Liver (tissue), 9 donors: ENCODE measurements around the gene VWDE. TPM values are rescaled to one million over a fixed set of nuclear protein-coding genes. Genes with fewer than 3 reads are reported as not detected.

Experiments used
- DNase-seq: peaks from one replicate; pipeline ENCODE4 v3.0.0-alpha.2; 2017; ENCODE audit warnings: low spot score
- H3K27ac ChIP-seq, 2 donors: one replicate each; pipeline ENCODE4 v1.7.0; 2013; ENCODE audit warnings: inconsistent platforms in 2 of 2, low read length in 2 of 2, control low read depth in 1 of 2, low read depth in 1 of 2, mild to moderate bottlenecking in 1 of 2
- H3K27me3 ChIP-seq, 4 donors: one replicate each; pipeline versions ENCODE4 v1.6.1 to v1.7.0; 2013; ENCODE audit warnings: low read length in 3 of 4, inconsistent platforms in 1 of 4, mild to moderate bottlenecking in 1 of 4, moderate library complexity in 1 of 4; ENCODE audit not compliant: control insufficient read depth in 4 of 4, insufficient read depth in 4 of 4
- H3K36me3 ChIP-seq, 4 donors: one replicate each; pipeline versions ENCODE4 v1.6.1 to v1.7.0; 2013; ENCODE audit warnings: low read length in 3 of 4, mild to moderate bottlenecking in 3 of 4, low read depth in 1 of 4, moderate library complexity in 1 of 4; ENCODE audit not compliant: control insufficient read depth in 4 of 4, insufficient read depth in 3 of 4
- H3K4me1 ChIP-seq, 4 donors: one replicate each; pipeline versions ENCODE4 v1.6.1 to v1.7.0; 2013; ENCODE audit warnings: low read length in 3 of 4, mild to moderate bottlenecking in 3 of 4, moderate library complexity in 1 of 4; ENCODE audit not compliant: control insufficient read depth in 4 of 4, insufficient read depth in 4 of 4
- H3K4me3 ChIP-seq, 3 donors: one replicate each; pipeline versions ENCODE4 v1.6.1 to v1.7.0; 2013; ENCODE audit warnings: low read length in 3 of 3, control low read depth in 1 of 3, low read depth in 1 of 3, mild to moderate bottlenecking in 1 of 3
- H3K9ac ChIP-seq, 2 donors: one replicate each; pipeline ENCODE4 v1.7.0; 2013; ENCODE audit warnings: low read length in 2 of 2, mild to moderate bottlenecking in 2 of 2, moderate library complexity in 2 of 2, control low read depth in 1 of 2, low read depth in 1 of 2
- H3K9me3 ChIP-seq, 4 donors: one replicate each; pipeline versions ENCODE4 v1.6.1 to v1.7.0; 2013; ENCODE audit warnings: low read length in 3 of 4; ENCODE audit not compliant: control insufficient read depth in 4 of 4
- EGR1 ChIP-seq, 2 donors: IDR thresholded peaks; 2 replicates each; pipeline ENCODE4 v1.6.1; 2016 to 2018; ENCODE audit warnings: antibody characterized with exemption in 2 of 2, low read depth in 2 of 2
- FOXA1 ChIP-seq: IDR thresholded peaks from 2 replicates; pipeline ENCODE4 v1.6.1; 2016; ENCODE audit warnings: antibody characterized with exemption
- FOXA2 ChIP-seq: IDR thresholded peaks from 2 replicates; pipeline ENCODE4 v1.6.1; 2016; ENCODE audit warnings: antibody characterized with exemption
- HNF4A ChIP-seq, 2 donors: conservative IDR thresholded peaks; 2 replicates each; pipeline ENCODE4 v1.6.1; 2016; ENCODE audit warnings: antibody characterized with exemption in 2 of 2, mild to moderate bottlenecking in 2 of 2
- HNF4G ChIP-seq: IDR thresholded peaks from 2 replicates; pipeline ENCODE4 v1.6.1; 2016; ENCODE audit warnings: antibody characterized with exemption
- JUND ChIP-seq, 2 donors: IDR thresholded peaks; 2 replicates each; pipeline ENCODE4 v1.6.1; 2016; ENCODE audit warnings: antibody characterized with exemption in 2 of 2
- NR2F2 ChIP-seq: IDR thresholded peaks from 2 replicates; pipeline ENCODE4 v1.6.1; 2016; ENCODE audit warnings: antibody characterized with exemption
- RAD21 ChIP-seq, 2 donors: IDR thresholded peaks; 2 replicates each; pipeline ENCODE4 v1.6.1; 2016; ENCODE audit warnings: antibody characterized with exemption in 2 of 2, mild to moderate bottlenecking in 2 of 2
- RXRA ChIP-seq, 2 donors: IDR thresholded peaks; 2 replicates each; pipeline ENCODE4 v1.6.1; 2017 to 2018; ENCODE audit warnings: antibody characterized with exemption in 2 of 2, mild to moderate bottlenecking in 1 of 2
- SP1 ChIP-seq: IDR thresholded peaks from 2 replicates; pipeline ENCODE4 v1.6.1; 2018; ENCODE audit warnings: antibody characterized with exemption, mild to moderate bottlenecking
- TAF1 ChIP-seq: conservative IDR thresholded peaks from 2 replicates; pipeline ENCODE4 v1.6.1; 2016; ENCODE audit warnings: antibody characterized with exemption, mild to moderate bottlenecking
- YY1 ChIP-seq: IDR thresholded peaks from 2 replicates; pipeline ENCODE4 v1.6.1; 2016; ENCODE audit warnings: antibody characterized with exemption, mild to moderate bottlenecking
- WGBS: extraction: QIAGEN DNeasy Blood & Tissue Kit; methylation state at CpG from one replicate; pipeline ENCODE4 v1.1.7; 2013; 5-methylcytosine and 5-hydroxymethylcytosine counted together
- polyA plus RNA-seq, 2 donors: library from polyadenylated mRNA; stranded (reverse) in 1 of 2; unstranded in 1 of 2; fragments of 200-250 nt in 1 of 2; fragments of >200 nt in 1 of 2; fragmentation: Nextera tagmentation in 1 of 2; extraction: Ambion mirVana in 1 of 2; gene quantifications; one replicate each; pipeline versions ENCODE4 v1.2.1 to v1.2.3, GENCODE V29; 2013 to 2015
- total RNA-seq, 2 donors: library from RNA; depleted of rRNA; stranded (reverse); fragments of >200 nt; gene quantifications; one replicate each; pipeline ENCODE4 v1.2.3, GENCODE V29; 2014
- TF ChIP-seq, protein P1 (sequence below): IDR thresholded peaks from 2 replicates; pipeline ENCODE4 v1.6.1; 2016; ENCODE audit warnings: antibody characterized with exemption
- TF ChIP-seq, protein P2 (sequence below): fragments of 150-350 bp; IDR thresholded peaks from 2 replicates; pipeline ENCODE4 v1.5.1; 2017; ENCODE audit warnings: improper control_type of control experiment, low read depth, low read length; ENCODE audit not compliant: missing input control
- TF ChIP-seq, protein P3 (sequence below): IDR thresholded peaks from 2 replicates; pipeline ENCODE4 v1.6.1; 2016; ENCODE audit warnings: antibody characterized with exemption, mild to moderate bottlenecking
- TF ChIP-seq, protein P4 (sequence below): IDR thresholded peaks from 2 replicates; pipeline ENCODE4 v1.6.1; 2016; ENCODE audit warnings: antibody characterized with exemption
- donor health status: healthy.
- donor health status: healthy.
- donor health status: healthy.
- donor health status: healthy.
- donor health status: healthy.

The VWDE gene
- total and polyA plus RNA-seq, 4 donors: 0.05 to 0.59 (median 0.12) TPM

DNA sequence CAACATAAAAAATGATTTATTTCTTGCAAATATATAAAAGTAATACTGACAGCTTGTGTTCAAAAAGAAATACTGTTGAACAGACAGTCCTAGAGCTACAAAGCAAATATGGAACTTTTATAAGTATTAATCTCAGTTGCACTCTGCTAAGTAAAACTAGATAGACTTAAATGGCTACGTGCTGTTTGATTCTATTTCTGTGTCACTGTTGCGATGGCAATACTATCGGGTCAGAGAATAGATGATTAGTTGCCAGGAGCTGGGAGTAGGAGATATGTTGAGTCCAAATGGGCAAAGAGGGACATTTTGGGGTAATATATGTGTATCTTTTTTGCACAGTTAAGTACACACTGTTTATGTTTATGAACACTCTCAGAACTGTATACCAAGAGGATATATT, 41.1 kb upstream of the VWDE start:
- no peak overlapping the region for H3K27ac ChIP-seq
- H3K36me3 ChIP-seq: no peaks in the 10 kb centered on the region
- H3K9ac ChIP-seq: no peak overlapping the region
- no peaks in the 10 kb centered on the region for H3K9me3 ChIP-seq
- no peak for TF ChIP-seq YY1
- no peak for TF ChIP-seq JUND (IDR thresholded peaks at IDR 0.05)
- TF ChIP-seq, protein P1, sequence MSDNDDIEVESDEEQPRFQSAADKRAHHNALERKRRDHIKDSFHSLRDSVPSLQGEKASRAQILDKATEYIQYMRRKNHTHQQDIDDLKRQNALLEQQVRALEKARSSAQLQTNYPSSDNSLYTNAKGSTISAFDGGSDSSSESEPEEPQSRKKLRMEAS: no peak
- TF ChIP-seq, protein P2, sequence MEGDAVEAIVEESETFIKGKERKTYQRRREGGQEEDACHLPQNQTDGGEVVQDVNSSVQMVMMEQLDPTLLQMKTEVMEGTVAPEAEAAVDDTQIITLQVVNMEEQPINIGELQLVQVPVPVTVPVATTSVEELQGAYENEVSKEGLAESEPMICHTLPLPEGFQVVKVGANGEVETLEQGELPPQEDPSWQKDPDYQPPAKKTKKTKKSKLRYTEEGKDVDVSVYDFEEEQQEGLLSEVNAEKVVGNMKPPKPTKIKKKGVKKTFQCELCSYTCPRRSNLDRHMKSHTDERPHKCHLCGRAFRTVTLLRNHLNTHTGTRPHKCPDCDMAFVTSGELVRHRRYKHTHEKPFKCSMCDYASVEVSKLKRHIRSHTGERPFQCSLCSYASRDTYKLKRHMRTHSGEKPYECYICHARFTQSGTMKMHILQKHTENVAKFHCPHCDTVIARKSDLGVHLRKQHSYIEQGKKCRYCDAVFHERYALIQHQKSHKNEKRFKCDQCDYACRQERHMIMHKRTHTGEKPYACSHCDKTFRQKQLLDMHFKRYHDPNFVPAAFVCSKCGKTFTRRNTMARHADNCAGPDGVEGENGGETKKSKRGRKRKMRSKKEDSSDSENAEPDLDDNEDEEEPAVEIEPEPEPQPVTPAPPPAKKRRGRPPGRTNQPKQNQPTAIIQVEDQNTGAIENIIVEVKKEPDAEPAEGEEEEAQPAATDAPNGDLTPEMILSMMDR: no peak
- TF ChIP-seq FOXA1: no peak
- TF ChIP-seq FOXA2: no peak
- TF ChIP-seq EGR1 (IDR thresholded peaks at IDR 0.05; ENCODE audit: low read depth in 2 of 2): no peak
- TF ChIP-seq HNF4G: no peak
- TF ChIP-seq, protein P3, sequence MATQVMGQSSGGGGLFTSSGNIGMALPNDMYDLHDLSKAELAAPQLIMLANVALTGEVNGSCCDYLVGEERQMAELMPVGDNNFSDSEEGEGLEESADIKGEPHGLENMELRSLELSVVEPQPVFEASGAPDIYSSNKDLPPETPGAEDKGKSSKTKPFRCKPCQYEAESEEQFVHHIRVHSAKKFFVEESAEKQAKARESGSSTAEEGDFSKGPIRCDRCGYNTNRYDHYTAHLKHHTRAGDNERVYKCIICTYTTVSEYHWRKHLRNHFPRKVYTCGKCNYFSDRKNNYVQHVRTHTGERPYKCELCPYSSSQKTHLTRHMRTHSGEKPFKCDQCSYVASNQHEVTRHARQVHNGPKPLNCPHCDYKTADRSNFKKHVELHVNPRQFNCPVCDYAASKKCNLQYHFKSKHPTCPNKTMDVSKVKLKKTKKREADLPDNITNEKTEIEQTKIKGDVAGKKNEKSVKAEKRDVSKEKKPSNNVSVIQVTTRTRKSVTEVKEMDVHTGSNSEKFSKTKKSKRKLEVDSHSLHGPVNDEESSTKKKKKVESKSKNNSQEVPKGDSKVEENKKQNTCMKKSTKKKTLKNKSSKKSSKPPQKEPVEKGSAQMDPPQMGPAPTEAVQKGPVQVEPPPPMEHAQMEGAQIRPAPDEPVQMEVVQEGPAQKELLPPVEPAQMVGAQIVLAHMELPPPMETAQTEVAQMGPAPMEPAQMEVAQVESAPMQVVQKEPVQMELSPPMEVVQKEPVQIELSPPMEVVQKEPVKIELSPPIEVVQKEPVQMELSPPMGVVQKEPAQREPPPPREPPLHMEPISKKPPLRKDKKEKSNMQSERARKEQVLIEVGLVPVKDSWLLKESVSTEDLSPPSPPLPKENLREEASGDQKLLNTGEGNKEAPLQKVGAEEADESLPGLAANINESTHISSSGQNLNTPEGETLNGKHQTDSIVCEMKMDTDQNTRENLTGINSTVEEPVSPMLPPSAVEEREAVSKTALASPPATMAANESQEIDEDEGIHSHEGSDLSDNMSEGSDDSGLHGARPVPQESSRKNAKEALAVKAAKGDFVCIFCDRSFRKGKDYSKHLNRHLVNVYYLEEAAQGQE: no peak
- no peak for TF ChIP-seq SP1
- TF ChIP-seq RAD21 (IDR thresholded peaks at IDR 0.05): no peak
- no peak for TF ChIP-seq NR2F2
- no peak for TF ChIP-seq RXRA (IDR thresholded peaks at IDR 0.05)
- WGBS: 78% methylated on average over 3 of the region's 3 CpGs
- no peak overlapping the region for H3K4me3 ChIP-seq
- no peak for DNase-seq
- H3K4me1 ChIP-seq: no peaks in the 10 kb centered on the region
- H3K27me3 ChIP-seq: no peaks in the 10 kb centered on the region

GRCh38 chr7:12440229-12440628, 36.6 kb upstream of the VWDE start:
- H3K9me3 ChIP-seq: no peaks in the 10 kb centered on the region
- H3K4me3 ChIP-seq: no peak overlapping the region
- H3K9ac ChIP-seq: no peak overlapping the region
- 75% methylated on average over 5 of the region's 5 CpGs for WGBS
- no peak overlapping the region for H3K27ac ChIP-seq
- no peak for TF ChIP-seq TAF1
- TF ChIP-seq FOXA1: no peak
- TF ChIP-seq, protein P3: no peak
- TF ChIP-seq, protein P1: no peak
- TF ChIP-seq, protein P4, sequence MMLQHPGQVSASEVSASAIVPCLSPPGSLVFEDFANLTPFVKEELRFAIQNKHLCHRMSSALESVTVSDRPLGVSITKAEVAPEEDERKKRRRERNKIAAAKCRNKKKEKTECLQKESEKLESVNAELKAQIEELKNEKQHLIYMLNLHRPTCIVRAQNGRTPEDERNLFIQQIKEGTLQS: no peak
- no peak for TF ChIP-seq YY1
- no peak for TF ChIP-seq JUND (IDR thresholded peaks at IDR 0.05)
- no peak for TF ChIP-seq HNF4G
- TF ChIP-seq RAD21 (IDR thresholded peaks at IDR 0.05): no peak
- TF ChIP-seq RXRA (IDR thresholded peaks at IDR 0.05): no peak
- TF ChIP-seq EGR1 (IDR thresholded peaks at IDR 0.05; ENCODE audit: low read depth in 2 of 2): no peak
- no peak for TF ChIP-seq HNF4A (conservative IDR thresholded peaks at IDR 0.05)
- no peak for DNase-seq
- H3K36me3 ChIP-seq: no peaks in the 10 kb centered on the region
- no peaks in the 10 kb centered on the region for H3K4me1 ChIP-seq
- peaks cover 0 to 4% (median 0%) of the 10 kb centered on the region in 4 donors for H3K27me3 ChIP-seq
